B cell (primary cell): ENCODE data around the gene ZDHHC22. TPM values are rescaled to one million over a fixed set of nuclear protein-coding genes. Genes with fewer than 3 reads are reported as not detected.

Source experiments
- ATAC-seq: fragments of 200-7000 bp; cut with Tn5 transposase; one replicate; pipeline ENCODE4 v1.10.0; 2021; ENCODE audit warnings: low read depth, mild to moderate bottlenecking, moderate number of reproducible peaks, moderate library complexity
- CTCF ChIA-PET: fragments of 350-600 bp; sonication (Branson Sonifier 250); formaldehyde crosslinking; loops from one replicate; lab custom pipeline; 2021; ENCODE audit warnings: antibody characterized with exemption, inconsistent platforms; lab: Charles Lee
- POLR2A ChIA-PET: fragments of 350-600 bp; sonication (Branson Sonifier 250); formaldehyde crosslinking; loops from one replicate; lab custom pipeline; 2021; ENCODE audit warnings: antibody characterized with exemption; lab: Charles Lee
- DNase-seq: peaks from one replicate; pipeline ENCODE4 v3.0.0; 2013
- H2AFZ ChIP-seq: 2 replicates; pipeline ENCODE4 v1.6.1; 2012; ENCODE audit warnings: mild to moderate bottlenecking, low read depth, low read length; ENCODE audit not compliant: insufficient read depth, poor library complexity, severe bottlenecking
- H3K27ac ChIP-seq, 2 donors: 1 replicate in 1 of 2; 2 replicates in 1 of 2; pipeline ENCODE4 v1.5.1; 2012 to 2013; ENCODE audit warnings: low read length in 2 of 2, mild to moderate bottlenecking in 2 of 2, moderate library complexity in 1 of 2
- H3K27me3 ChIP-seq, 4 experiments: fragments of 200-600 bp in 1 of 4; sonication (generic) in 1 of 4; replicated peaks in 1 of 4; 1 replicate in 2 of 4; 2 replicates in 2 of 4; pipeline versions ENCODE4 v1.6.1 to v1.7.0; 2013 to 2016; ENCODE audit warnings: low read length in 3 of 4, mild to moderate bottlenecking in 2 of 4, mixed read lengths in 1 of 4, moderate library complexity in 1 of 4; ENCODE audit not compliant: insufficient read depth in 4 of 4, control insufficient read depth in 3 of 4; ENCODE audit errors: control extremely low read depth in 1 of 4
- H3K36me3 ChIP-seq, 2 experiments: replicated peaks in 1 of 2; 1 replicate in 1 of 2; 2 replicates in 1 of 2; pipeline versions ENCODE4 v1.6.1 to v1.7.1; 2013; ENCODE audit warnings: low read length in 1 of 2; ENCODE audit not compliant: insufficient read depth in 2 of 2, control insufficient read depth in 1 of 2; ENCODE audit errors: control extremely low read depth in 1 of 2, extremely low read depth in 1 of 2
- H3K4me1 ChIP-seq, 2 donors: fragments of 200-600 bp in 1 of 2; sonication (generic) in 1 of 2; 1 replicate in 1 of 2; 2 replicates in 1 of 2; pipeline versions ENCODE4 v1.5.1 to v1.6.1; 2013 to 2017; ENCODE audit warnings: low read length in 2 of 2; ENCODE audit not compliant: control insufficient read depth in 2 of 2, insufficient read depth in 2 of 2
- H3K4me2 ChIP-seq: replicated peaks from 2 replicates; pipeline ENCODE3; 2012; ENCODE audit warnings: mild to moderate bottlenecking, low read depth, low read length; ENCODE audit not compliant: poor library complexity, severe bottlenecking
- H3K4me3 ChIP-seq, 5 experiments: fragments of 200-600 bp in 1 of 5; sonication (generic) in 1 of 5; 1 replicate in 3 of 5; 2 replicates in 2 of 5; pipeline versions ENCODE4 v1.5.1 to v1.7.0; 2011 to 2016; ENCODE audit warnings: low read length in 4 of 5, mild to moderate bottlenecking in 4 of 5, low read depth in 2 of 5, control low read depth in 1 of 5, moderate library complexity in 1 of 5; ENCODE audit not compliant: insufficient read depth in 1 of 5; ENCODE audit errors: control extremely low read depth in 1 of 5, extremely low read depth in 1 of 5
- H3K79me2 ChIP-seq: fragments of 200-600 bp; sonication (generic); one replicate; pipeline ENCODE4 v1.6.0; 2016; ENCODE audit warnings: low read length; ENCODE audit not compliant: control insufficient read depth, insufficient read depth
- H3K9ac ChIP-seq: fragments of 200-600 bp; sonication (generic); 2 replicates; pipeline ENCODE4 v1.6.1; 2017; ENCODE audit warnings: mild to moderate bottlenecking, low read length, moderate library complexity
- H3K9me3 ChIP-seq, 3 donors: one replicate each; pipeline versions ENCODE4 v1.6.1 to v1.7.1; 2013; ENCODE audit warnings: low read length in 2 of 3; ENCODE audit not compliant: control insufficient read depth in 2 of 3, insufficient read depth in 1 of 3; ENCODE audit errors: control extremely low read depth in 1 of 3
- H4K20me1 ChIP-seq: 2 replicates; pipeline ENCODE4 v1.6.0; 2012; ENCODE audit warnings: mild to moderate bottlenecking, low read length; ENCODE audit not compliant: insufficient read depth, control insufficient read depth, poor library complexity, severe bottlenecking
- H3K27ac Mint-ChIP-seq: one replicate; pipeline ENCODE4 v1.8.0; 2021; ENCODE audit warnings: mixed read lengths
- H3K27me3 Mint-ChIP-seq: one replicate; pipeline ENCODE4 v1.8.0; 2021; ENCODE audit warnings: mixed read lengths
- H3K4me1 Mint-ChIP-seq: one replicate; pipeline ENCODE4 v1.8.0; 2021; ENCODE audit warnings: mixed read lengths
- H3K4me3 Mint-ChIP-seq: one replicate; pipeline ENCODE4 v1.8.0; 2021; ENCODE audit warnings: mixed read lengths
- H3K9me3 Mint-ChIP-seq: one replicate; pipeline ENCODE4 v1.8.0; 2022; ENCODE audit warnings: mixed read lengths; ENCODE audit not compliant: insufficient read depth
- EZH2 ChIP-seq: IDR thresholded peaks from 2 replicates; pipeline ENCODE4 v1.6.1; 2012; ENCODE audit warnings: borderline replicate concordance, low read depth, mild to moderate bottlenecking, moderate library complexity, low read length; ENCODE audit not compliant: insufficient read depth, poor library complexity, severe bottlenecking
- WGBS: methylation state at CpG from one replicate; pipeline ENCODE4 v1.1.5; 2013; ENCODE audit warnings: missing lambda C conversion rate; ENCODE audit not compliant: insufficient coverage; 5-methylcytosine and 5-hydroxymethylcytosine counted together
- intact Hi-C: fragments of 100-400 bp; cut with micrococcal nuclease; formaldehyde crosslinking; loops from one replicate; pipeline ENCODE4 v1.10.0; 2022
- polyA plus RNA-seq: library from polyadenylated mRNA; depleted of rRNA; stranded (reverse); fragments of >200 nt; gene quantifications from 2 replicates; pipeline ENCODE4 v1.2.3, GENCODE V29; 2012
- total RNA-seq, 2 donors: library from RNA; stranded (reverse); fragments of 120-200 nt in 1 of 2; gene quantifications; 1 replicate in 1 of 2; 2 replicates in 1 of 2; pipeline versions ENCODE4 v1.2.3 to v1.2.4, GENCODE V29; 2013 to 2022
- TF ChIP-seq, protein P1 (sequence below): fragments of 200-600 bp; IDR thresholded peaks from one replicate; pipeline ENCODE4 v1.8.0; 2022; ENCODE audit warnings: antibody characterized with exemption, mild to moderate bottlenecking

Gene ZDHHC22
- total and polyA plus RNA-seq, 2 donors (not counting 1 experiment from before 2014, with no cell fraction given): not detected

DNA sequence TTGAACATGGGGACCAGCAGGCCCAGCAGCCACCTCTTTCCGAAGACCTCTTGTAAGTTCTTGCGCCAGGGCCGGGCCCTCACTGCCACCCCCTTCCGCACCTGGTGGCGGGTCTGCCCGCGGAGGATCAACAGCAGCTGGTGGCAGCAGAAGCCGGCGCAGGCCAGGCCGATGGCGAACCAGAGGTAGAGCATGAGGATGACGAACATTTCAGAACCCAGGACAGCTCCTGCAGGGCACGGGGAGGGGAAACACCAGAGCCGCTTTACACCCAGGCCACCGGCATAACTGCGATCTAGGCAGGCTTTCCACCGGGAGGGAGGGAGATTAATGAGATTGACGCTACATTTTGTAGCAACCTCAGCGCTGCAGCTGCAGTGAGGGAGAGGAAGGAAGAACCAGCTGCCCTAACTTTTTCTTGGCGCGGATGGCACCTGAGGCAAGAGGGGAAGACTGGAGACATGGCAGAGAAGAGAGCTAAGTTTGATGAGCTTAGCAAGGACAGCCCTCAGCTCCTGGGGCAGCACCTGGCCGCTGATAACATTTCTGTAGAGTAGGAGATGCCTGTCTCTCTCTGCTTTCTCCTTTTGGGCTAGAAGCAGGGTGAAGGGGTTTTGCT lies 7.8 kb downstream of the ZDHHC22 start:
- no peak overlapping the region for H2AFZ ChIP-seq
- TF ChIP-seq, protein P1, sequence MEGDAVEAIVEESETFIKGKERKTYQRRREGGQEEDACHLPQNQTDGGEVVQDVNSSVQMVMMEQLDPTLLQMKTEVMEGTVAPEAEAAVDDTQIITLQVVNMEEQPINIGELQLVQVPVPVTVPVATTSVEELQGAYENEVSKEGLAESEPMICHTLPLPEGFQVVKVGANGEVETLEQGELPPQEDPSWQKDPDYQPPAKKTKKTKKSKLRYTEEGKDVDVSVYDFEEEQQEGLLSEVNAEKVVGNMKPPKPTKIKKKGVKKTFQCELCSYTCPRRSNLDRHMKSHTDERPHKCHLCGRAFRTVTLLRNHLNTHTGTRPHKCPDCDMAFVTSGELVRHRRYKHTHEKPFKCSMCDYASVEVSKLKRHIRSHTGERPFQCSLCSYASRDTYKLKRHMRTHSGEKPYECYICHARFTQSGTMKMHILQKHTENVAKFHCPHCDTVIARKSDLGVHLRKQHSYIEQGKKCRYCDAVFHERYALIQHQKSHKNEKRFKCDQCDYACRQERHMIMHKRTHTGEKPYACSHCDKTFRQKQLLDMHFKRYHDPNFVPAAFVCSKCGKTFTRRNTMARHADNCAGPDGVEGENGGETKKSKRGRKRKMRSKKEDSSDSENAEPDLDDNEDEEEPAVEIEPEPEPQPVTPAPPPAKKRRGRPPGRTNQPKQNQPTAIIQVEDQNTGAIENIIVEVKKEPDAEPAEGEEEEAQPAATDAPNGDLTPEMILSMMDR: no peak
- no peak for TF ChIP-seq EZH2
- H3K4me3 Mint-ChIP-seq: no peak overlapping the region
- DNase-seq: peak; percentile 82
- H3K27me3 ChIP-seq: peaks cover 0 to 86% (median 56%) of the 10 kb centered on the region in 4 experiments
- no peak overlapping the region for H3K27ac ChIP-seq
- no peak overlapping the region for H3K27ac Mint-ChIP-seq
- CTCF ChIA-PET: interaction anchor here (0.7 to 26.3 kb wide), 14 partner anchors 9 to 261 kb away, joined by 3 to 757 read pairs (median 4); partner anchors contain the start of genes CIPC and GSTZ1
- H3K9me3 ChIP-seq: peaks cover 0 to 12% (median 0%) of the 10 kb centered on the region in 3 donors
- H3K4me2 ChIP-seq: no peak overlapping the region
- H3K4me1 ChIP-seq: peaks cover 7 to 9% of the 10 kb centered on the region in 2 donors
- intact Hi-C loops: no loop called here
- peaks cover 5% of the 10 kb centered on the region for H3K4me1 Mint-ChIP-seq
- H3K4me3 ChIP-seq: no peak overlapping the region
- no peaks in the 10 kb centered on the region for H4K20me1 ChIP-seq
- peak; percentile 93 for ATAC-seq
- WGBS: 12% methylated on average over 22 of the region's 22 CpGs
- H3K27me3 Mint-ChIP-seq: peaks cover 85% of the 10 kb centered on the region
- no peaks in the 10 kb centered on the region for H3K9me3 Mint-ChIP-seq
- H3K79me2 ChIP-seq: no peaks in the 10 kb centered on the region
- H3K9ac ChIP-seq: no peak overlapping the region
- POLR2A ChIA-PET: interaction anchor here (0.6 to 1.0 kb wide), 2 partner anchors 10 to 229 kb away, joined by 3 to 4 read pairs; no protein-coding TSS in a partner anchor
- H3K36me3 ChIP-seq: no peaks in the 10 kb centered on the region

DNA sequence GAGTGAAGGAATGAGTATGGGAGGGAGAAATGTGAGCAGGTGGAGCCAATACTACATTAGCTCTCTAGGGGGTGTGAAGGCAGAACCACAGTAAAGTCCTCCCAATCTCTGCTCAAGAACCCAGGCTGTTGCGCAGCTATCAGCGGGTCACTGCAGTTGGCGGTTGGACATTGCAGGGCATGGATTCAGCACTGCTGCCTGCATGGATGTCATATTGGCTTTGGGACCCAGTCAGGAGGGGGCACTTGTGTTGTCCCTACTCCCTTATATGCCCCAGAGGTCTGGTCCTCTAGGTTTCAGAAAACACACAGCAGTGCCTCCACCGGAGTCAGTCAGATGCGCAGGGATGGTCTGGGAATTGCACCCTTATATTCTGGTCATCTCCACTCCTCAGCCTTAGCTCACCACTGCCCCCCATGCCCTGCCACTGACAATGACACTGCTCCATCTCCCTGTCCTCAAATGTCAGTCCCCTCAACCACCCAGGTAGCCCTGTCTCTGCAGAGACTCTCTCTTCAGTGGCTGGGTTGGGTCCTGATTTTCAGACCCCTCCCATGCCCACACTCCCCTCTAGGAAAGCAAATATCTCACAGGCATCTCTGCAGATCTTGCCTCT lies 9.6 kb downstream of the ZDHHC22 start:
- TF ChIP-seq, protein P1: no peak
- no peak for TF ChIP-seq EZH2
- Histone ChIP-seq H3K4me1 (peaks cover 5 to 7% of the 10 kb centered on the region in 2 donors), H3K27me3 (peaks cover 0 to 75% (median 40%) of the 10 kb centered on the region in 4 experiments), H3K9me3 (peaks cover 0 to 12% (median 0%) of the 10 kb centered on the region in 3 donors), H2AFZ (no peak overlapping the region), H4K20me1 (no peaks in the 10 kb centered on the region), H3K4me3 (no peak overlapping the region), H3K27ac (no peak overlapping the region), H3K9ac (no peak overlapping the region), H3K79me2 (no peaks in the 10 kb centered on the region), H3K36me3 (no peaks in the 10 kb centered on the region), H3K4me2 (no peak overlapping the region)
- no peak overlapping the region for H3K4me3 Mint-ChIP-seq
- H3K27me3 Mint-ChIP-seq: peaks cover 74% of the 10 kb centered on the region
- no peaks in the 10 kb centered on the region for H3K9me3 Mint-ChIP-seq
- DNase-seq (no peak), ATAC-seq (no peak)
- ChIA-PET CTCF (interaction anchor here (3.5 to 26.3 kb wide), 2 partner anchors 8 to 29 kb away, joined by 25 to 757 read pairs; partner anchors contain the start of gene CIPC), POLR2A (no interaction called here)
- peaks cover 2% of the 10 kb centered on the region for H3K4me1 Mint-ChIP-seq
- 89% methylated on average over 5 of the region's 5 CpGs for WGBS
- no peak overlapping the region for H3K27ac Mint-ChIP-seq
- intact Hi-C loops: no loop called here
